Spleen (tissue), 7 donors: ENCODE data around the gene NOLC1.

ENCODE experiments used
- POLR2A ChIP-seq, 3 donors: fragments of 450-650 bp; IDR thresholded peaks; one replicate each; pipeline ENCODE4 v1.5.1; 2017; ENCODE audit warnings: antibody characterized with exemption in 3 of 3, mild to moderate bottlenecking in 1 of 3
- TF ChIP-seq, protein P1 (sequence below), 11 experiments: fragments of 200-600 bp in 7 of 11; fragments of 450-650 bp in 4 of 11; sonication (generic) in 4 of 11; IDR thresholded peaks in 8 of 11; conservative IDR thresholded peaks in 3 of 11; 1 replicate in 7 of 11; 2 replicates in 4 of 11; pipeline versions ENCODE4 v1.4.0 to v1.8.0; 2016 to 2021; ENCODE audit warnings: antibody characterized with exemption in 11 of 11, inconsistent platforms in 4 of 11, mild to moderate bottlenecking in 1 of 11
- donor health status: DM: no; HTN: no; CAD: no; lungs with moderate emphysema.
- donor health status: DM: no; HTN: no; CAD: no.
- donor health status: DM: no; HTN: no; CAD: no.

DNA sequence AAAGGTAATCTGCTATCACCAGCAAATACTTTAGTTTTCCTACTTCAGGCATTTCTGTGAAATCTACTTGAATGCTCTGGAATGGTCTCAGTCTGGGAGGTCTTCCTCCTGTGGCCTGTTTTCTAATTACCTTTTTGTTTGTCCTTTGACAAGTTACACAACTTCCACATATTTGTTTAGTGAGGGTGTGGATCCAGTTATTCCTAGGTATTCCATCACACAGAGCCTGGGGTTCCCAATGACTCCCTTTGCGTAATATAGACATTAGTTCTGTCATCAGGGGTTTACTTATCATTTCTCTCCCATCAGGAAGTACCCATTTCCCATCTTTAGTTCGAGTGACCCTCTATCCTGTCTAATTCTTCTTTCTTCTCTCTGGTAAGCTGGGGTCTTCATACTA, 45.8 kb downstream of the NOLC1 start:
- TF ChIP-seq, protein P1, sequence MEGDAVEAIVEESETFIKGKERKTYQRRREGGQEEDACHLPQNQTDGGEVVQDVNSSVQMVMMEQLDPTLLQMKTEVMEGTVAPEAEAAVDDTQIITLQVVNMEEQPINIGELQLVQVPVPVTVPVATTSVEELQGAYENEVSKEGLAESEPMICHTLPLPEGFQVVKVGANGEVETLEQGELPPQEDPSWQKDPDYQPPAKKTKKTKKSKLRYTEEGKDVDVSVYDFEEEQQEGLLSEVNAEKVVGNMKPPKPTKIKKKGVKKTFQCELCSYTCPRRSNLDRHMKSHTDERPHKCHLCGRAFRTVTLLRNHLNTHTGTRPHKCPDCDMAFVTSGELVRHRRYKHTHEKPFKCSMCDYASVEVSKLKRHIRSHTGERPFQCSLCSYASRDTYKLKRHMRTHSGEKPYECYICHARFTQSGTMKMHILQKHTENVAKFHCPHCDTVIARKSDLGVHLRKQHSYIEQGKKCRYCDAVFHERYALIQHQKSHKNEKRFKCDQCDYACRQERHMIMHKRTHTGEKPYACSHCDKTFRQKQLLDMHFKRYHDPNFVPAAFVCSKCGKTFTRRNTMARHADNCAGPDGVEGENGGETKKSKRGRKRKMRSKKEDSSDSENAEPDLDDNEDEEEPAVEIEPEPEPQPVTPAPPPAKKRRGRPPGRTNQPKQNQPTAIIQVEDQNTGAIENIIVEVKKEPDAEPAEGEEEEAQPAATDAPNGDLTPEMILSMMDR (IDR thresholded peaks at IDR 0.05 in 8 of 11, conservative IDR thresholded peaks at IDR 0.05 in 3 of 11): no peak
- TF ChIP-seq POLR2A (IDR thresholded peaks at IDR 0.05): no peak
